Prostate gland (tissue), 2 donors: Measurements from ENCODE around the gene ARHGAP26. TPM values are rescaled to one million over a fixed set of nuclear protein-coding genes. Genes with fewer than 3 reads are reported as not detected.

Source experiments
- DNase-seq: peaks from one replicate; pipeline ENCODE4 v3.0.0-alpha.2; 2019; ENCODE audit warnings: low spot score
- H3K27ac ChIP-seq, 2 donors: fragments of 200-600 bp; sonication (generic); 2 replicates each; pipeline ENCODE4 v1.5.1; 2017 to 2019
- H3K27me3 ChIP-seq: fragments of 200-600 bp; sonication (generic); replicated peaks from 2 replicates; pipeline ENCODE4 v1.5.1; 2019; ENCODE audit not compliant: insufficient read depth
- H3K36me3 ChIP-seq, 2 donors: fragments of 200-600 bp; sonication (generic); 1 replicate in 1 of 2; 2 replicates in 1 of 2; pipeline versions ENCODE4 v1.5.1 to v1.8.1; 2017 to 2019
- H3K4me1 ChIP-seq: fragments of 200-600 bp; sonication (generic); replicated peaks from 2 replicates; pipeline ENCODE4 v1.5.1; 2019
- H3K4me3 ChIP-seq, 2 donors: fragments of 200-600 bp; sonication (generic); 2 replicates each; pipeline ENCODE4 v1.5.1; 2017 to 2019
- H3K9me3 ChIP-seq: fragments of 200-600 bp; sonication (generic); 2 replicates; pipeline ENCODE4 v1.5.1; 2017
- POLR2A ChIP-seq: fragments of 450-650 bp; IDR thresholded peaks from one replicate; pipeline ENCODE4 v1.6.1; 2016; ENCODE audit warnings: antibody characterized with exemption, mild to moderate bottlenecking
- POLR2AphosphoS5 ChIP-seq: sonication (generic); formaldehyde crosslinking; IDR thresholded peaks from one replicate; pipeline ENCODE4 v1.6.1; 2017; ENCODE audit warnings: antibody characterized with exemption
- WGBS: methylation state at CpG from one replicate; pipeline ENCODE4 v1.1.5; 2018; 5-methylcytosine and 5-hydroxymethylcytosine counted together
- intact Hi-C: fragments of 100-400 bp; cut with DNase I; formaldehyde crosslinking; loops from one replicate; pipeline ENCODE4 v1.14.2; 2022
- total RNA-seq, 2 donors: library from RNA; depleted of rRNA; stranded (reverse); fragments of >200 nt; gene quantifications; one replicate each; pipeline ENCODE4 v1.1.0, GENCODE V29; 2016
- TF ChIP-seq, protein P1 (sequence below), 4 experiments: fragments of 200-600 bp in 2 of 4; fragments of 450-650 bp in 2 of 4; sonication (generic) in 2 of 4; IDR thresholded peaks; 1 replicate in 3 of 4; 2 replicates in 1 of 4; pipeline ENCODE4 v1.5.1; 2016 to 2019; ENCODE audit warnings: antibody characterized with exemption in 4 of 4, mild to moderate bottlenecking in 2 of 4, moderate library complexity in 2 of 4

Gene ARHGAP26
- total RNA-seq, 2 donors from 2014 or later = 11.7 to 39.8 TPM

GRCh38 chr5:142864290-142865260, 94.4 kb downstream of the ARHGAP26 start:
- Histone ChIP-seq H3K27ac (no peak overlapping the region), H3K27me3 (no peaks in the 10 kb centered on the region), H3K9me3 (no peaks in the 10 kb centered on the region), H3K4me3 (no peak overlapping the region), H3K4me1 (no peaks in the 10 kb centered on the region), H3K36me3 (no peaks in the 10 kb centered on the region)
- TF ChIP-seq, protein P1, sequence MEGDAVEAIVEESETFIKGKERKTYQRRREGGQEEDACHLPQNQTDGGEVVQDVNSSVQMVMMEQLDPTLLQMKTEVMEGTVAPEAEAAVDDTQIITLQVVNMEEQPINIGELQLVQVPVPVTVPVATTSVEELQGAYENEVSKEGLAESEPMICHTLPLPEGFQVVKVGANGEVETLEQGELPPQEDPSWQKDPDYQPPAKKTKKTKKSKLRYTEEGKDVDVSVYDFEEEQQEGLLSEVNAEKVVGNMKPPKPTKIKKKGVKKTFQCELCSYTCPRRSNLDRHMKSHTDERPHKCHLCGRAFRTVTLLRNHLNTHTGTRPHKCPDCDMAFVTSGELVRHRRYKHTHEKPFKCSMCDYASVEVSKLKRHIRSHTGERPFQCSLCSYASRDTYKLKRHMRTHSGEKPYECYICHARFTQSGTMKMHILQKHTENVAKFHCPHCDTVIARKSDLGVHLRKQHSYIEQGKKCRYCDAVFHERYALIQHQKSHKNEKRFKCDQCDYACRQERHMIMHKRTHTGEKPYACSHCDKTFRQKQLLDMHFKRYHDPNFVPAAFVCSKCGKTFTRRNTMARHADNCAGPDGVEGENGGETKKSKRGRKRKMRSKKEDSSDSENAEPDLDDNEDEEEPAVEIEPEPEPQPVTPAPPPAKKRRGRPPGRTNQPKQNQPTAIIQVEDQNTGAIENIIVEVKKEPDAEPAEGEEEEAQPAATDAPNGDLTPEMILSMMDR (IDR thresholded peaks at IDR 0.05) = no peak
- TF ChIP-seq POLR2A = no peak
- TF ChIP-seq POLR2AphosphoS5 = no peak
- WGBS = 70% methylated on average over 13 of the region's 13 CpGs
- DNase-seq = no peak
- intact Hi-C loops = loop anchor here (5.0 kb wide), 2 partner anchors 92 to 147 kb away; partner anchors contain the start of gene ARHGAP26

DNA sequence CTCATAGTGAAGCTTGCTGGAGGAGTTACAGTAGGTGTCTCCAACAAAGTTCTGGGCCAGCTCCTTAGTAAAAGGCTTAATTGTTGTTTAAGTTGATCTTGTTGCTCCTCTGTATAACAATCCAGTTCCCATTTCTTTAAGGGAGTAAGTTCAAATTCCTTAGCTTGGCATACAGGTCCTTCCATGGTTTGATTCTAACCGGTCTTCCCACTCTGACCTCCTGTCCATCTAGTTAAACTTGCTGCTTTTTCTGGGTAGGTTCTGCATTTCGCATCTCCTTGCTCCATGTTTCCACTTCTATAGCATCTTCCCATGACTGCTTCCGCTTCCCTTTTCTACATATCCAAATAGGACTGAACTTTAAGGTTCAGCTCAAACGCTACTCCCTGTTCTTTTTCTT, 95.5 kb downstream of the ARHGAP26 start:
- Histone ChIP-seq H3K4me3 (no peak overlapping the region), H3K27ac (no peak overlapping the region), H3K27me3 (no peaks in the 10 kb centered on the region), H3K9me3 (no peaks in the 10 kb centered on the region), H3K4me1 (no peaks in the 10 kb centered on the region), H3K36me3 (no peaks in the 10 kb centered on the region)
- no peak for TF ChIP-seq POLR2A
- TF ChIP-seq, protein P1 (IDR thresholded peaks at IDR 0.05) = no peak
- TF ChIP-seq POLR2AphosphoS5 = no peak
- intact Hi-C loops = loop anchor here (5.0 kb wide), 2 partner anchors 93 to 148 kb away; partner anchors contain the start of gene ARHGAP26
- no peak for DNase-seq
- WGBS = 91% methylated on average over 4 of the region's 4 CpGs

- no peak overlapping the region for H3K4me3 ChIP-seq
- H3K9me3 ChIP-seq = no peaks in the 10 kb centered on the region
- peak; percentile 72 for DNase-seq
- WGBS = 64% methylated on average over 10 of the region's 10 CpGs
- no peaks in the 10 kb centered on the region for H3K27me3 ChIP-seq
- intact Hi-C loops = loop anchor here (5.0 kb wide), 2 partner anchors 94 to 149 kb away; partner anchors contain the start of gene ARHGAP26
- H3K27ac ChIP-seq = no peak overlapping the region
- TF ChIP-seq, protein P1 (IDR thresholded peaks at IDR 0.05) = peak; percentile 52 to 92 (median 88)
- TF ChIP-seq POLR2A (no peak), POLR2AphosphoS5 (peak; percentile 79)
- no peaks in the 10 kb centered on the region for H3K36me3 ChIP-seq
- H3K4me1 ChIP-seq = peaks cover 9% of the 10 kb centered on the region
Measured at GRCh38 chr5:142866563-142867275, 96.5 kb downstream of the ARHGAP26 start.

DNA sequence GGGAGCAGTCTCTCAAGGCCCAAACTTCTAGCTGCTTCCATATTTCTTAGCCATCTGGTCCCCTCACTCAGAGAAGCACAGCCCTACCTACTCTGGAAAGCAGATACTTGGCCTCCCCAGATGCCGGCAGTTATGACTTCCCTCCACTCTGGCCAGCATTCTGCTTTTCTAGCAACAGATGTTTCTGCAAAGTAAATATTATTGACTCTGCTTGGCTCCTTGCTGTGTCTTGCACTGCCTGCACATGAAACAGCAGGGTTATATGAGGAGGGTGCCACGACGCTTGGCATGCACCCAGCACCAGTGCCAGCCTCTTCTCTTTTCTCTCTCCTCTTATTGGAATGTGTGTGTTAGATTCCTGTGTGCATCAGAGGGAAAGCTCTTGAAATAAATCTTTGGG, 99.7 kb downstream of the ARHGAP26 start:
- intact Hi-C loops = loop anchor here (5.0 kb wide), 2 partner anchors 98 to 153 kb away; partner anchors contain the start of gene ARHGAP26
- peak; percentile 76 for DNase-seq
- WGBS = 18% methylated on average over 3 of the region's 3 CpGs
- no peaks in the 10 kb centered on the region for H3K27me3 ChIP-seq
- H3K4me1 ChIP-seq = peaks cover 11% of the 10 kb centered on the region
- no peak overlapping the region for H3K4me3 ChIP-seq
- no peaks in the 10 kb centered on the region for H3K36me3 ChIP-seq
- H3K27ac ChIP-seq = peak overlapping the region; percentile 32 to 43
- H3K9me3 ChIP-seq = no peaks in the 10 kb centered on the region
- TF ChIP-seq, protein P1 (IDR thresholded peaks at IDR 0.05) = no peak
- TF ChIP-seq POLR2A = no peak
- peak; percentile 81 for TF ChIP-seq POLR2AphosphoS5
